Suppressor macrophage treated with lipopolysaccharide for 4 hours (primary cell): ENCODE data around the gene ZNF155.

Experiments
- DNase-seq: peaks from one replicate; pipeline ENCODE4 v3.0.0-alpha.2; 2020

The ZNF155 gene

GRCh38 chr19:44005973-44006372, 22.0 kb downstream of the ZNF155 start:
- DNase-seq, result peak; percentile 82

GRCh38 chr19:44007473-44007872, 23.5 kb downstream of the ZNF155 start:
- no peak for DNase-seq

GRCh38 chr19:44010468-44010867, 26.5 kb downstream of the ZNF155 start:
- DNase-seq, result no peak

GRCh38 chr19:44019498-44019897, 35.5 kb downstream of the ZNF155 start:
- DNase-seq, result no peak

- DNase-seq, result no peak
These were observed 37.2 kb downstream of the ZNF155 start for GRCh38 chr19:44021221-44021620.

DNA sequence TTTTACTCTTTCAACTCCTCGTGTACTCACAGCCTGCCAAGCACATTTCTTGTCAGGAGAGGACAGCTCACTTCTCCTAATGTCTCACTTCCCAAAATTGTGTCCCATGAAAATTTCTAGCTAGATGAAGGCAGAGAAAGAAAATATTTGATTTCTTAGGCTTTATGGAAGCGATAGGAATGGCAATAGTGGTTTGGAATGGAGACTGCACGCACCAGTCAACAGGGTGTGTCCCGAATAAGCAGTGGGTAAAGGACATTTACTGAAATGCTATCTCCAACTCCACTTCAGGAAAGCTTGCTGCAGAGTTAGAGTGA, 40.9 kb downstream of the ZNF155 start:
- no peak for DNase-seq

DNA sequence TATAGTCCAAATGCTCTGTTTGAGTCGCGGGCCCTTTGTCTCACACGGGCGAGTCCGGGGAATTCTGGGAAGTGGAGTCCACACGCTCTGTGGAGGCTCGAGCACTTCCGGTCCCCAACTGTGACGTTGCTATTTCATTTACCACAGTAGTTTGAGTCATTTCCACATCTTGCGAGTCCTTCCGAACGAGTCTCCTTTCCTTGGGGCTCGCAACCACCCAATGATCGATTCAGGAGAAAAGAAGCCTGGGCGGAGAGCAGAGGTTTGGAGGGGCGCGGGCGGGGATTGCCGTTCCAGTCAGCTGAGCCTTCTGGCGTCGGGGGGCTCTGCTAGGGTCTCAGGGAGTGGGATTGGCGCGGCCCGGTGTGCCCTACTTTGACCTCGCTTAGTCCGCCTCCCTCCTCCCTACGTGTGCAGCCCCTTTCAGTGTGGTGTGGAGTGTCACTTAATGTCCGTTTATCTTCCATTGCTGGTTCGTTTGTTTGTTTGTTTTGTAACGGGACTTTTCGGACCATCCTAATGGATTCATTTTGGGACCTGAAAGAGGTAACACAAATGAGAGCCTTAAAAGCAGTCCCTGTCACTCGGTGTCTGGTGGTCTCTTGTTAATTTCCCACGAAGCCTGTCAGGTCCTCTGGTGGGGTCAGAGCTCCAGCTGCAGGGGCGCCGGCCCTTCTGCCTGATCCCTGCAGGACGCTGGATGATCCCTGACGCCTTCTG, 41.4 kb downstream of the ZNF155 start, which contains the start of gene ZNF222:
TSS of gene ZNF222 (plus strand) at position 163 of the 720 bp plus-strand sequence. CDS start at position 221, 58 bp downstream.
- DNase-seq, result peak; percentile 92

DNA sequence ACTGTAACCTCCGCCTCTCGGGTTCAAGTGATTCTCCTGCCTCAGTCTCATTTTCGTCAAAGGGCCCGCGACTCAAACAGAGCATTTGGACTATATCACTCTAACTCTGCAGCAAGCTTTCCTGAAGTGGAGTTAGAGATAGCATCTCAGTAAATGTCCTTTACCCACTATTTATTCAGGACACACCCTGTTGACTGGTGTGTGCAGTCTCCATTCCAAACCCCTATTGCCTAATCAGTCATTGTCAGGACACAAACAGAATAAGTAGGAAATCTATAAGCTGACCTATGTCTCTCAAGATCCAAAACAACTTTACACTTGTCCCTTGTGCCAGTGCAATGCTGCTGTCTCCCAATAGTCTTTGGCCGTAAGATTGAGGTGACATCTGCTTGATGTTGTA, 42.6 kb downstream of the ZNF155 start:
- DNase-seq, result no peak

DNA sequence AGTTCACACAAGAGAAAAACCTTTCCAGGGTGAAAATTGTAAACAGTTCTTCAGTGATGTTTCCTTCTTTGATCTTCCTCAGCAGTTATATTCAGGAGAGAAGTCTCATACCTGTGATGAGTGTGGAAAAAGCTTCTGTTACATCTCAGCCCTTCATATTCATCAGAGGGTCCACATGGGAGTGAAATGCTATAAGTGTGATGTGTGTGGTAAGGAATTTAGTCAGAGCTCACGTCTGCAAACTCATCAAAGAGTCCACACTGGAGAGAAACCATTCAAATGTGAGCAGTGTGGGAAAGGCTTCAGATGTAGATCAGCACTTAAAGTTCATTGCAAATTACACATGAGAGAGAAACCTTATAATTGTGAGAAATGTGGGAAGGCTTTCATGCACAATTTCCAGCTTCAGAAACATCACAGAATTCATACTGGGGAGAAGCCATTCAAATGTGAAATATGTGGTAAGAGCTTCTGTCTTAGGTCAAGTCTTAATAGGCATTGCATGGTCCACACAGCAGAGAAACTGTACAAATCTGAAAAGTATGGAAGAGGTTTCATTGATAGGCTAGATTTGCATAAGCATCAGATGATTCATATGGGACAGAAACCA, 48.1 kb downstream of the ZNF155 start:
- no peak for DNase-seq

GRCh38 chr19:44042147-44042546, 58.2 kb downstream of the ZNF155 start:
- DNase-seq, result peak; percentile 38
